Transverse colon (tissue), 4 donors: ENCODE measurements around the gene PIK3IP1. TPM values are rescaled to one million over a fixed set of nuclear protein-coding genes. Genes with fewer than 3 reads are reported as not detected.
A peak's percentile ranks its signal among the peaks of the same experiment; 100 is the strongest.

Experiments used
- DNase-seq: peaks from one replicate; pipeline ENCODE4 v3.0.0-alpha.2; 2019
- H3K27ac ChIP-seq, 4 donors: fragments of 200-600 bp; sonication (generic); 2 replicates each; pipeline ENCODE4 v1.5.1; 2016 to 2018; ENCODE audit warnings: inconsistent platforms in 4 of 4
- H3K27me3 ChIP-seq: fragments of 200-600 bp; sonication (generic); 2 replicates; pipeline ENCODE4 v1.5.1; 2017; ENCODE audit warnings: inconsistent platforms
- H3K36me3 ChIP-seq, 4 donors: fragments of 200-600 bp; sonication (generic); 2 replicates each; pipeline ENCODE4 v1.5.1; 2017 to 2019; ENCODE audit warnings: inconsistent platforms in 4 of 4
- H3K4me1 ChIP-seq, 4 donors: fragments of 200-600 bp; sonication (generic); 2 replicates each; pipeline ENCODE4 v1.5.1; 2017 to 2020; ENCODE audit warnings: inconsistent platforms in 4 of 4
- H3K4me3 ChIP-seq, 4 donors: fragments of 200-600 bp; sonication (generic); 1 replicate in 1 of 4; 2 replicates in 3 of 4; pipeline versions ENCODE4 v1.5.1 to v1.6.1; 2017 to 2019; ENCODE audit warnings: inconsistent platforms in 4 of 4
- H3K9me3 ChIP-seq, 2 donors: fragments of 200-600 bp; sonication (generic); 2 replicates each; pipeline ENCODE4 v1.5.1; 2017 to 2019; ENCODE audit warnings: inconsistent platforms in 2 of 2
- EP300 ChIP-seq: sonication (generic); formaldehyde crosslinking; IDR thresholded peaks from one replicate; pipeline ENCODE4 v1.6.1; 2017; ENCODE audit warnings: antibody characterized with exemption, low read depth
- POLR2A ChIP-seq: fragments of 450-650 bp; IDR thresholded peaks from one replicate; pipeline ENCODE4 v1.6.1; 2016; ENCODE audit warnings: antibody characterized with exemption, mild to moderate bottlenecking, moderate library complexity
- POLR2AphosphoS5 ChIP-seq, 3 donors: sonication (generic); formaldehyde crosslinking; IDR thresholded peaks; one replicate each; pipeline ENCODE4 v1.6.1; 2016; ENCODE audit warnings: antibody characterized with exemption in 3 of 3
- whole genome bisulfite sequencing, 2 donors: methylation state at CpG; one replicate each; pipeline ENCODE4 v1.1.5; 2018; ENCODE audit warnings: low coverage in 1 of 2; 5-methylcytosine and 5-hydroxymethylcytosine counted together
- in situ Hi-C, 4 donors: fragments of 200-750 bp; cut with MboI; loops; one replicate each; pipeline versions ENCODE4 v1.15.0 to v1.15.1; 2017; ENCODE audit warnings: low sequenced_read_pairs in 3 of 4, low pct_ligation_motif_present in 1 of 4, low pct_unique_long_range_greater_than_20kb in 1 of 4
- intact Hi-C: fragments of 100-400 bp; cut with DNase I; formaldehyde crosslinking; loops from one replicate; pipeline ENCODE4 v1.15.1; 2023; ENCODE audit warnings: low total_unique reads
- total RNA-seq, 4 donors: library from RNA; depleted of rRNA; stranded (reverse); fragments of >200 nt; gene quantifications; one replicate each; pipeline ENCODE4 v1.1.0, GENCODE V29; 2016
- TF ChIP-seq, protein P1 (sequence below), 5 experiments: fragments of 200-600 bp in 3 of 5; fragments of 450-650 bp in 2 of 5; sonication (generic) in 3 of 5; IDR thresholded peaks; 1 replicate in 2 of 5; 2 replicates in 3 of 5; pipeline ENCODE4 v1.5.1; 2016 to 2017; ENCODE audit warnings: antibody characterized with exemption in 5 of 5, inconsistent platforms in 3 of 5, mild to moderate bottlenecking in 2 of 5, moderate library complexity in 1 of 5

Gene PIK3IP1
- total RNA-seq, 4 donors from 2014 or later = 11.6 to 46.7 (median 35.2) TPM

DNA sequence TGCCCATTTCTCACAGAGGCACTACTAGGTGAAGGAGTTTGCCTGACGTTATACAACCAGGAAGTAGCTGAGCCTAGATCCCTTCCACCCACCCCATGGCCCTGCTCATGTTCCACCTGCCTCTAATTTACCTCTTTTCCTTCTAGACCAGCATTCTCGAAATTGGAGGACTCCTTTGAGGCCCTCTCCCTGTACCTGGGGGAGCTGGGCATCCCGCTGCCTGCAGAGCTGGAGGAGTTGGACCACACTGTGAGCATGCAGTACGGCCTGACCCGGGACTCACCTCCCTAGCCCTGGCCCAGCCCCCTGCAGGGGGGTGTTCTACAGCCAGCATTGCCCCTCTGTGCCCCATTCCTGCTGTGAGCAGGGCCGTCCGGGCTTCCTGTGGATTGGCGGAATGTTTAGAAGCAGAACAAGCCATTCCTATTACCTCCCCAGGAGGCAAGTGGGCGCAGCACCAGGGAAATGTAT, 14.1 kb downstream of the PIK3IP1 start:
- H3K27ac ChIP-seq = peak overlapping the region; percentile 25 to 60 (median 46)
- intact Hi-C loops (no loop called here), in situ Hi-C loops (no loop called here)
- H3K9me3 ChIP-seq = no peaks in the 10 kb centered on the region
- peaks cover 0 to 66% (median 23%) of the 10 kb centered on the region in 4 donors for H3K36me3 ChIP-seq
- no peaks in the 10 kb centered on the region for H3K27me3 ChIP-seq
- H3K4me3 ChIP-seq = no peak overlapping the region
- TF ChIP-seq, protein P1, sequence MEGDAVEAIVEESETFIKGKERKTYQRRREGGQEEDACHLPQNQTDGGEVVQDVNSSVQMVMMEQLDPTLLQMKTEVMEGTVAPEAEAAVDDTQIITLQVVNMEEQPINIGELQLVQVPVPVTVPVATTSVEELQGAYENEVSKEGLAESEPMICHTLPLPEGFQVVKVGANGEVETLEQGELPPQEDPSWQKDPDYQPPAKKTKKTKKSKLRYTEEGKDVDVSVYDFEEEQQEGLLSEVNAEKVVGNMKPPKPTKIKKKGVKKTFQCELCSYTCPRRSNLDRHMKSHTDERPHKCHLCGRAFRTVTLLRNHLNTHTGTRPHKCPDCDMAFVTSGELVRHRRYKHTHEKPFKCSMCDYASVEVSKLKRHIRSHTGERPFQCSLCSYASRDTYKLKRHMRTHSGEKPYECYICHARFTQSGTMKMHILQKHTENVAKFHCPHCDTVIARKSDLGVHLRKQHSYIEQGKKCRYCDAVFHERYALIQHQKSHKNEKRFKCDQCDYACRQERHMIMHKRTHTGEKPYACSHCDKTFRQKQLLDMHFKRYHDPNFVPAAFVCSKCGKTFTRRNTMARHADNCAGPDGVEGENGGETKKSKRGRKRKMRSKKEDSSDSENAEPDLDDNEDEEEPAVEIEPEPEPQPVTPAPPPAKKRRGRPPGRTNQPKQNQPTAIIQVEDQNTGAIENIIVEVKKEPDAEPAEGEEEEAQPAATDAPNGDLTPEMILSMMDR (IDR thresholded peaks at IDR 0.05) = no peak
- TF ChIP-seq POLR2A = peak; percentile 14
- 84% methylated on average over 9 of the region's 9 CpGs; no CpG with 5 or more reads in 1 of the 2 donors for WGBS, 2 donors
- peaks cover 0 to 10% (median 0%) of the 10 kb centered on the region in 4 donors for H3K4me1 ChIP-seq
- no peak for DNase-seq

- H3K4me1 ChIP-seq = peaks cover 0 to 10% (median 0%) of the 10 kb centered on the region in 4 donors
- no peak for DNase-seq
- no peak overlapping the region for H3K4me3 ChIP-seq
- 94 to 96% methylated on average over 4 to 5 of the region's 5 CpGs for WGBS, 2 donors
- no peaks in the 10 kb centered on the region for H3K9me3 ChIP-seq
- in situ Hi-C loops (no loop called here), intact Hi-C loops (no loop called here)
- H3K27ac ChIP-seq = no peak overlapping the region
- no peaks in the 10 kb centered on the region for H3K27me3 ChIP-seq
- TF ChIP-seq, protein P1 (IDR thresholded peaks at IDR 0.05) = no peak
- no peak for TF ChIP-seq POLR2AphosphoS5 (IDR thresholded peaks at IDR 0.05)
- no peak for TF ChIP-seq POLR2A
- TF ChIP-seq EP300 = no peak
- H3K36me3 ChIP-seq = peaks cover 0 to 64% (median 21%) of the 10 kb centered on the region in 4 donors
These were observed 14.5 kb downstream of the PIK3IP1 start for GRCh38 chr22:31277741-31278140.

DNA sequence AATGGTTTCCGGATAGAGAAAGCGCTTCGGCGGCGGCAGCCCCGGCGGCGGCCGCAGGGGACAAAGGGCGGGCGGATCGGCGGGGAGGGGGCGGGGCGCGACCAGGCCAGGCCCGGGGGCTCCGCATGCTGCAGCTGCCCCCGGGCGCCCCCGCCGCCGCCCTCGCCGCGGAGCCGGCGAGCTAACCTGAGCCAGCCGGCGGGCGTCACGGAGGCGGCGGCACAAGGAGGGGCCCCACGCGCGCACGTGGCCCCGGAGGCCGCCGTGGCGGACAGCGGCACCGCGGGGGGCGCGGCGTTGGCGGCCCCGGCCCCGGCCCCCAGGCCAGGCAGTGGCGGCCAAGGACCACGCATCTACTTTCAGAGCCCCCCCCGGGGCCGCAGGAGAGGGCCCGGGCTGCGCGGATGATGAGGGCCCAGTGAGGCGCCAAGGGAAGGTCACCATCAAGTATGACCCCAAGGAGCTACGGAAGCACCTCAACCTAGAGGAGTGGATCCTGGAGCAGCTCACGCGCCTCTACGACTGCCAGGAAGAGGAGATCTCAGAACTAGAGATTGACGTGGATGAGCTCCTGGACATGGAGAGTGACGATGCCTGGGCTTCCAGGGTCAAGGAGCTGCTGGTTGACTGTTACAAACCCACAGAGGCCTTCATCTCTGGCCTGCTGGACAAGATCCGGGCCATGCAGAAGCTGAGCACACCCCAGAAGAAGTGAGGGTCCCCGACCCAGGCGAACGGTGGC, 15.7 kb downstream of the PIK3IP1 start:
- WGBS, 2 donors = 94 to 100% methylated on average over 1 to 68 of the region's 69 CpGs
- intact Hi-C loops (no loop called here), in situ Hi-C loops (no loop called here)
- no peaks in the 10 kb centered on the region for H3K9me3 ChIP-seq
- no peak for DNase-seq
- no peaks in the 10 kb centered on the region for H3K27me3 ChIP-seq
- no peak overlapping the region for H3K4me3 ChIP-seq
- no peak overlapping the region for H3K27ac ChIP-seq
- peaks cover 0 to 4% (median 0%) of the 10 kb centered on the region in 4 donors for H3K4me1 ChIP-seq
- TF ChIP-seq, protein P1 (IDR thresholded peaks at IDR 0.05) = no peak
- no peak for TF ChIP-seq POLR2AphosphoS5 (IDR thresholded peaks at IDR 0.05)
- TF ChIP-seq EP300 = no peak
- TF ChIP-seq POLR2A = no peak
- peaks cover 0 to 52% (median 16%) of the 10 kb centered on the region in 4 donors for H3K36me3 ChIP-seq

GRCh38 chr22:31275576-31275975, 16.7 kb downstream of the PIK3IP1 start:
- DNase-seq = no peak
- Histone ChIP-seq H3K36me3 (peaks cover 0 to 44% (median 16%) of the 10 kb centered on the region in 4 donors), H3K4me1 (peaks cover 0 to 4% (median 0%) of the 10 kb centered on the region in 4 donors), H3K27me3 (no peaks in the 10 kb centered on the region), H3K27ac (peak overlapping the region in 1 of 4 donors; percentile 8), H3K9me3 (no peaks in the 10 kb centered on the region), H3K4me3 (no peak overlapping the region)
- TF ChIP-seq POLR2A = no peak
- TF ChIP-seq, protein P1 (IDR thresholded peaks at IDR 0.05) = no peak
- no peak for TF ChIP-seq EP300
- TF ChIP-seq POLR2AphosphoS5 (IDR thresholded peaks at IDR 0.05) = no peak
- intact Hi-C loops (no loop called here), in situ Hi-C loops (no loop called here)
- WGBS, 2 donors = 60 to 81% methylated on average over 5 of the region's 5 CpGs
